Lung (tissue), 16 donors: ENCODE data around the gene OGN. TPM values are rescaled to one million over a fixed set of nuclear protein-coding genes. Genes with fewer than 3 reads are reported as not detected.

Source experiments
- ATAC-seq: fragments of 200-7000 bp; cut with Tn5 transposase; one replicate; pipeline ENCODE4 v1.9.1; 2020; ENCODE audit warnings: moderate number of reproducible peaks; ENCODE audit not compliant: insufficient read depth, low FRiP score
- DNase-seq, 3 donors: peaks; one replicate each; pipeline ENCODE4 v3.0.0-alpha.2; 2013 to 2017
- H3K27ac ChIP-seq, 2 donors: one replicate each; pipeline ENCODE4 v1.5.1; 2013; ENCODE audit warnings: mild to moderate bottlenecking in 2 of 2, moderate library complexity in 2 of 2, control low read depth in 1 of 2, inconsistent platforms in 1 of 2, low read depth in 1 of 2, low read length in 1 of 2
- H3K27me3 ChIP-seq, 3 donors: one replicate each; pipeline ENCODE4 v1.5.1; 2013; ENCODE audit warnings: low read length in 2 of 3; ENCODE audit not compliant: control insufficient read depth in 3 of 3, insufficient read depth in 3 of 3
- H3K36me3 ChIP-seq, 4 donors: one replicate each; pipeline ENCODE4 v1.5.1; 2013; ENCODE audit warnings: low read length in 4 of 4, mild to moderate bottlenecking in 1 of 4, moderate library complexity in 1 of 4; ENCODE audit not compliant: control insufficient read depth in 4 of 4, insufficient read depth in 4 of 4
- H3K4me1 ChIP-seq, 5 donors: one replicate each; pipeline ENCODE4 v1.5.1; 2013; ENCODE audit warnings: low read length in 5 of 5, mild to moderate bottlenecking in 2 of 5, moderate library complexity in 1 of 5; ENCODE audit not compliant: control insufficient read depth in 5 of 5, insufficient read depth in 5 of 5
- H3K4me3 ChIP-seq: one replicate; pipeline ENCODE4 v1.5.1; 2013; ENCODE audit warnings: mild to moderate bottlenecking, control low read depth, moderate library complexity
- H3K9ac ChIP-seq, 2 donors: one replicate each; pipeline ENCODE4 v1.5.1; 2013; ENCODE audit warnings: low read length in 2 of 2, control low read depth in 1 of 2; ENCODE audit not compliant: insufficient read depth in 1 of 2
- H3K9me3 ChIP-seq, 4 donors: one replicate each; pipeline ENCODE4 v1.5.1; 2013; ENCODE audit warnings: low read length in 3 of 4, mild to moderate bottlenecking in 1 of 4, moderate library complexity in 1 of 4; ENCODE audit not compliant: control insufficient read depth in 4 of 4, insufficient read depth in 3 of 4
- CTCF ChIP-seq: IDR thresholded peaks from 2 replicates; pipeline ENCODE4 v1.5.1; 2012; ENCODE audit warnings: mild to moderate bottlenecking; ENCODE audit errors: control extremely low read depth, extremely low read depth
- WGBS, 2 donors: extraction: QIAGEN DNeasy Blood & Tissue Kit; methylation state at CpG; one replicate each; pipeline ENCODE4 v1.1.7; 2013; 5-methylcytosine and 5-hydroxymethylcytosine counted together
- long read RNA-seq, 5 donors: transcript quantifications; one replicate each; lab custom pipeline, GENCODE V29; 2026
- polyA plus RNA-seq, 2 donors: library from polyadenylated mRNA; stranded (reverse); fragments of 200-250 nt; gene quantifications; one replicate each; pipeline ENCODE4 v1.2.1, GENCODE V29; 2013
- total RNA-seq, 2 donors: library from RNA; depleted of rRNA in 1 of 2; stranded (reverse); fragments of >200 nt in 1 of 2; gene quantifications; one replicate each; pipeline ENCODE4 v1.2.1, GENCODE V29; 2014 to 2021
- donor health status: control.
- donor health status: control.
- donor health status: Bipolar disorder and iron deficiency.
- donor health status: healthy.
- donor health status: DM: yes; HTN: yes; CAD: no.

OGN gene
- 100 to 1,000 TPM in 1 of 2 donors, 1 to 10 TPM in 1; 5.6 to 145 TPM for total RNA-seq
- 1 to 10 TPM in 1 of 2 donors, under 1 TPM in 1; 0.54 to 8.0 TPM for polyA plus RNA-seq
- long read RNA-seq, donor 1, transcript OGN-202 (7 exons, 2,743 nt): major isoform, 20 of 50 reads
- long read RNA-seq, donor 1, partial matches to known transcripts: 30 of 50 reads
- long read RNA-seq, donor 1, other reads (novel, unspliced or antisense): 0 of 50 reads
- long read RNA-seq, donor 2, partial matches to known transcripts: 0 of 1 reads
- long read RNA-seq, donor 2, other reads (novel, unspliced or antisense): 0 of 1 reads
- long read RNA-seq, donor 3, transcript OGN-202 (7 exons, 2,743 nt): major isoform, 9 of 22 reads
- long read RNA-seq, donor 3, partial matches to known transcripts: 13 of 22 reads
- long read RNA-seq, donor 3, other reads (novel, unspliced or antisense): 0 of 22 reads
- long read RNA-seq, donor 4, partial matches to known transcripts: 7 of 8 reads
- long read RNA-seq, donor 4, other reads (novel, unspliced or antisense): 0 of 8 reads
- long read RNA-seq, donor 5, transcript OGN-202 (7 exons, 2,743 nt): major isoform, 14 of 39 reads
- long read RNA-seq, donor 5, partial matches to known transcripts: 24 of 39 reads
- long read RNA-seq, donor 5, other reads (novel, unspliced or antisense): 0 of 39 reads

DNA sequence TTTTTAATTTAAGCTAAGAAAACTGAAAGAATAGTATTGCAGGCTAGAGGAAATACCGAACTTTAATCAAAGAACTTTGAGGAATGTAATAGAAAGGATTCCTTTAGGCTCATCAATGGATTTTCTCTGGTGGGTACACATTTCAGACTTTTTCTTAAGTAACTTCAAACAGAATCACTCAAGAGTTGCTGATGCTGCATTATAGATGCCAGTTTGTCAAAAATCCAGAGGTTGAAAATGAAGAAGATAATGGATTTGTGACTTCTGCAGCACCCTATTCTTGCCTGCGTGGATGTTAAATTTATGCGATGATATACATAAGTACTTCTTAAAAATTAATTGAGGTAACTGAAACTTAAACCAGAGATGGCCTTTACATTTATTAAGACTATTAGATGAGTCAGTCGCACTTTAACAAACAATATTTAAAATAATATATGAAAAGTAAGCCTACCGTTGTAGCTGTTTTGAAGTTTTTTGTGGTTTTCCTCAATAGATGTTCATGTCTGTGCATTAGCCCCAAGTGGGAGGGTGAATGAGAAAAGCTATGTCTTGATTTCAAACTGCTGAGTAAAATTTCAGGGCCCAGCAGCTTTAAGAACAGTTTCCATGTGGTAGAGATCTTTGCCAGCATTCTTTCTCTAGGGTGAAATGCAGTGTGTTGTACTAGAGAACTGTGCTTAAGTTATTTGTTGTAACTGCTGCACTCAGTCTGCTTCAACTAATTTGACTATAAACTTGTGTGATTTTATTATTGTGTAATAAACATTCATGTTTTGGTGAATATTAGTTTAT, at the start of gene OGN:
Gene OGN (minus strand): TSS at position 537 of the 795 bp plus-strand sequence. CDS start 1,171 bp downstream, outside the sequence.
- WGBS, 2 donors: 81% methylated on average over 5 of the region's 5 CpGs
- ATAC-seq (no peak), DNase-seq (peak; percentile 51 to 95 (median 93))
- Histone ChIP-seq H3K27ac (no peak within 1 kb of the TSS), H3K9ac (peak within 1 kb of the TSS in 1 of 2 donors; percentile 96), H3K27me3 (no peaks in the 10 kb centered on the region), H3K4me1 (peaks cover 0 to 42% (median 4%) of the 10 kb centered on the region in 5 donors), H3K9me3 (no peaks in the 10 kb centered on the region), H3K36me3 (peaks cover 0 to 3% (median 0%) of the 10 kb centered on the region in 4 donors), H3K4me3 (no peak within 1 kb of the TSS)
- no peak for TF ChIP-seq CTCF

DNA sequence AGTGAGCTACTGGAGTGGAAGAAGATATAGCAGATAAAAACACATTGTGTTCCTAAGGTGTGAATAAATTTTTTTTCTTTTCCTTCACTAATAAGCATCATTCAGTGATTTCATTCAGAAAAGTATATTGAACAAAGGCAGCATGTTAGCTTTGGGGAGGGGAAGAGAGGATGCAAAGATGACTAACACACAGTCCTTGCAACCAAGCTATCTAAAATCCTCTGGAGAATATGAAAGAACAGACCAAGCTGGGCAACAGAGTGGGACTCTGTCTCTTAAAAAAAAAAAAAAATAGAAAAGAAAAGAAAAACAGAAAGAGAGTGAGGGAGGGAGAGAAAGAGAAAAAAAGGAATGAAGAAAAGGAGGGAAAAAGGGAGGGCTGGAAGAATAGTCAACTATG, 42.2 kb upstream of the OGN start:
- Histone ChIP-seq H3K4me3 (no peak overlapping the region), H3K9me3 (no peaks in the 10 kb centered on the region), H3K4me1 (no peaks in the 10 kb centered on the region), H3K27ac (no peak overlapping the region), H3K9ac (no peak overlapping the region), H3K36me3 (no peaks in the 10 kb centered on the region), H3K27me3 (no peaks in the 10 kb centered on the region)
- DNase-seq: no peak
- TF ChIP-seq CTCF: no peak
- no peak for ATAC-seq

DNA sequence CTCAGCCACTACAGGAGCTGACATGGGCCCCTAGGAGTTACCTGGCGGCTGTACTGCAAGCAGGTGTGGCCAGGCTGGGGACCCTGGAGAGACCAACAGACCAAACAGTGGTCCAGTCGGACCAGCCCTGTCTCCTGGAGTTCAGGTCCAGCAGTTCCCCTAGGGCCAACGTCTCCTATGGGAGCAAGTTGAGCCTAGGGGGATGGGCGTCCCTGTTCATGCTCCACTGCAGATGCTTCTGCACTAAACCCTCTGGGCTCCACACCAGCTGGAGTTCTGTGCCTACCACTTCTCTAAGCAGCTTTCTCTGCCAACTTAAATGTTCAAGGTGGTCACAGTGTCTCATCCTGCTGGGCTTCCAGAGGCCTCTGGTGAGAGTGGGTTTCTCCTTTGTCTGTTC, 40.5 kb upstream of the OGN start:
- no peak for DNase-seq
- H3K4me1 ChIP-seq: no peaks in the 10 kb centered on the region
- 87 to 97% methylated on average over 4 of the region's 4 CpGs for WGBS, 2 donors

More for the DNA sequence above, 40.5 kb upstream of the OGN start:
- no peaks in the 10 kb centered on the region for H3K9me3 ChIP-seq
- no peak for ATAC-seq
- H3K27me3 ChIP-seq: no peaks in the 10 kb centered on the region
- no peak for TF ChIP-seq CTCF
- no peak overlapping the region for H3K9ac ChIP-seq
- no peak overlapping the region for H3K27ac ChIP-seq
- no peaks in the 10 kb centered on the region for H3K36me3 ChIP-seq
- no peak overlapping the region for H3K4me3 ChIP-seq
